ENCODE measurements around the gene DVL2. TPM values are rescaled to one million over a fixed set of nuclear protein-coding genes. Genes with fewer than 3 reads are reported as not detected.

The DVL2 gene
- total RNA-seq, 1 donor from 2014 or later: 99.7 TPM

GRCh38 chr17:7192271-7192937 lies 41.9 kb downstream of the DVL2 start:
- Mint-ChIP-seq H3K36me3 (ENCODE audit: unreplicated experiment) (peaks cover 33% of the 10 kb centered on the region), H3K4me1 (ENCODE audit: unreplicated experiment) (no peaks in the 10 kb centered on the region), H3K9me3 (ENCODE audit: unreplicated experiment) (no peaks in the 10 kb centered on the region), H3K4me3 (ENCODE audit: unreplicated experiment) (no peak overlapping the region), H3K27ac (ENCODE audit: unreplicated experiment) (no peak overlapping the region), H3K27me3 (ENCODE audit: unreplicated experiment) (no peaks in the 10 kb centered on the region)
- no peak for DNase-seq (ENCODE audit: extremely low spot score, unreplicated experiment)
- no peak for TF ChIP-seq CTCF (IDR thresholded peaks at IDR 0.05)

GRCh38 chr17:7191571-7192270 lies 42.6 kb downstream of the DVL2 start:
- Mint-ChIP-seq H3K9me3 (ENCODE audit: unreplicated experiment) (no peaks in the 10 kb centered on the region), H3K27me3 (ENCODE audit: unreplicated experiment) (no peaks in the 10 kb centered on the region), H3K4me1 (ENCODE audit: unreplicated experiment) (no peaks in the 10 kb centered on the region), H3K4me3 (ENCODE audit: unreplicated experiment) (no peak overlapping the region), H3K27ac (ENCODE audit: unreplicated experiment) (no peak overlapping the region), H3K36me3 (ENCODE audit: unreplicated experiment) (peaks cover 33% of the 10 kb centered on the region)
- no peak for DNase-seq (ENCODE audit: extremely low spot score, unreplicated experiment)
- no peak for TF ChIP-seq CTCF (IDR thresholded peaks at IDR 0.05)

- peaks cover 32% of the 10 kb centered on the region for H3K36me3 Mint-ChIP-seq (ENCODE audit: unreplicated experiment)
- no peak for TF ChIP-seq CTCF (IDR thresholded peaks at IDR 0.05)
- DNase-seq (ENCODE audit: extremely low spot score, unreplicated experiment): no peak
- H3K4me1 Mint-ChIP-seq (ENCODE audit: unreplicated experiment): no peaks in the 10 kb centered on the region
- H3K27ac Mint-ChIP-seq (ENCODE audit: unreplicated experiment): no peak overlapping the region
- no peaks in the 10 kb centered on the region for H3K27me3 Mint-ChIP-seq (ENCODE audit: unreplicated experiment)
- H3K4me3 Mint-ChIP-seq (ENCODE audit: unreplicated experiment): no peak overlapping the region
- H3K9me3 Mint-ChIP-seq (ENCODE audit: unreplicated experiment): no peaks in the 10 kb centered on the region
Observed at GRCh38 chr17:7191069-7191468, 43.2 kb downstream of the DVL2 start.

- Mint-ChIP-seq H3K4me3 (ENCODE audit: unreplicated experiment) (no peak overlapping the region), H3K9me3 (ENCODE audit: unreplicated experiment) (no peaks in the 10 kb centered on the region), H3K36me3 (ENCODE audit: unreplicated experiment) (peaks cover 31% of the 10 kb centered on the region), H3K27ac (ENCODE audit: unreplicated experiment) (no peak overlapping the region), H3K27me3 (ENCODE audit: unreplicated experiment) (no peaks in the 10 kb centered on the region), H3K4me1 (ENCODE audit: unreplicated experiment) (no peaks in the 10 kb centered on the region)
- DNase-seq (ENCODE audit: extremely low spot score, unreplicated experiment): no peak
- no peak for TF ChIP-seq CTCF (IDR thresholded peaks at IDR 0.05)
Observed at GRCh38 chr17:7190276-7190917, 43.9 kb downstream of the DVL2 start.

GRCh38 chr17:7186241-7186640 lies 48.1 kb downstream of the DVL2 start:
- H3K36me3 Mint-ChIP-seq (ENCODE audit: unreplicated experiment): peaks cover 19% of the 10 kb centered on the region
- H3K27ac Mint-ChIP-seq (ENCODE audit: unreplicated experiment): no peak overlapping the region
- no peak overlapping the region for H3K4me3 Mint-ChIP-seq (ENCODE audit: unreplicated experiment)
- no peak for DNase-seq (ENCODE audit: extremely low spot score, unreplicated experiment)
- H3K27me3 Mint-ChIP-seq (ENCODE audit: unreplicated experiment): no peaks in the 10 kb centered on the region
- TF ChIP-seq CTCF (IDR thresholded peaks at IDR 0.05): no peak
- no peaks in the 10 kb centered on the region for H3K4me1 Mint-ChIP-seq (ENCODE audit: unreplicated experiment)
- no peaks in the 10 kb centered on the region for H3K9me3 Mint-ChIP-seq (ENCODE audit: unreplicated experiment)

Measured in osteocyte (in vitro differentiated cells).